Activated naive CD4-positive, alpha-beta T cell (primary cell): ENCODE data around the gene INSR.

Experiments used
- DNase-seq, 4 experiments: peaks; one replicate each; lab custom pipeline; 2025; lab: John Stamatoyannopoulos, UW

INSR gene

DNA sequence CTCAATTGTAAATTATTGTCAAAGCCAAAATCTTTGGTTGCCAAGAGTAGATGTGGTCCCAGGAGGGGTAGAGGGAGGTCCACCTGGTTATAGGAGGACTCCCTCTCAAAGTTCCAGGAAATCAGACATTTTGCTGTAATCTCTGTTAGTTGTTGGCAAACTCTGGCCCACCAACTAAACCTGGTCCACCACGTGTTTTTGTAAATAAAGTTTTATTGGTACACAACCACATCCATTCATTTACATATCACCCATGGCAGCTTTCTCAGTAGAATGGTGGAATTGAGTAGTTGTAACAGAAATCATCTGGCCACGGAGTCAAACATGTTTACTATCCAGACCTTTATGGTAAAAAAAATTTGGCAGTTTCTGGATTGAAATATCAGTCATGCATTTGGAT lies 154.1 kb downstream of the INSR start:
- DNase-seq, result no peak

GRCh38 chr19:7139095-7139494 lies 155.1 kb downstream of the INSR start:
- DNase-seq, result no peak

DNA sequence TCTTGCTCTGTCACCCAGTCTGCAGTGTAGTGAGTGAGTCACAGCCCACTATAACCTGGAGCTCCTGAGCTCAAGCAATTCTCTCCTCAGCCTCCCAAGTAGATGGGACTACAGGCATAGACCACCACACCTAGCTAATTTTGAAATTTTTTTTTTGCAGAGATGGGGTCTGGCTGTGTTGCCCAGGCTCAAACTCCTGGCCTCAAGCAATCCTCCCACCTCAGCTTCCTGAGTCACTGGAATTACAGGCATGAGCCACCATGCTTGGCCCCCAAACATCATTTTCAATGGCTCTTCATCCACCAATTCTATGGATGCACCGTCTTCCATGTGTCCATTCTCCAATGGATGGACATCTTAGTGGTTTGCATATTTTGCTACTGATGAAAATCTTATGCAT lies 155.8 kb downstream of the INSR start:
- DNase-seq, result no peak

DNA sequence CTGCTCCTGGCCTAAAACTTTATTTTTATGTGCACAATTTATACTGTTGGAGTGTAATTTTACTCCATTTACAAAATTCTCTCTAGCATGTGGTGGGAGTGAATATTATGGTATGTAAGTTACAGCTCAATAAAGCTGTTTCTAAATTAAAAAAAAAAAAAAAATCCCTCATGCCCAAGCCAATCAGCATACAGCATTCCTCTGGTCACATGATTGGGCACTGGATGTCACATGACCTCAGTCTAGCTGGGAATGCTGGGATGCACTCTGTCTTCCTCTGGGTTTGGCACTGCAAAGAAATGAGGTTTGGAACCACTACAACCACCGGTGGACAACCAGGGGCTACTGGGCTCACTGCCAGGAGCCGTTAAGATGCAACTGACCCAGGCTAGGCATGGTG lies 157.1 kb downstream of the INSR start:
- no peak for DNase-seq

GRCh38 chr19:7132054-7132453 lies 162.2 kb downstream of the INSR start:
- DNase-seq, result no peak

DNA sequence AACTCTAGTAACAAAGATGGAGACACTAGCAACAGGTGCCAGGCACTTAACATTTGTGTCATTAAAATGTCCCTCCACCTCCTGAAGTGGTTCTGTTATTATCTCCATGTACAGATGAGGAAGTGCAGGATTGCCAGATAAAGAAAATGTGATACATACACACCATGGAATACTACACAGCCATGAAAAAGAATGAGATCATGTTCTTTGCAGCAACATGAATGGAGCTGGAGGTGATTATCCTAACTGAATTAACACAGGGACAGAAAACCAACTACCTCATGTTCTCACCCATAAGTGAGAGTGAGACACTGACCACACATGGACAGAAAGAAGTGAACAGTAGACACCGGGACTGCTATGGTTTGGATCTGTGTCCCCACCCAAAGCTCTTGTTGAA lies 164.2 kb downstream of the INSR start:
- no peak for DNase-seq

DNA sequence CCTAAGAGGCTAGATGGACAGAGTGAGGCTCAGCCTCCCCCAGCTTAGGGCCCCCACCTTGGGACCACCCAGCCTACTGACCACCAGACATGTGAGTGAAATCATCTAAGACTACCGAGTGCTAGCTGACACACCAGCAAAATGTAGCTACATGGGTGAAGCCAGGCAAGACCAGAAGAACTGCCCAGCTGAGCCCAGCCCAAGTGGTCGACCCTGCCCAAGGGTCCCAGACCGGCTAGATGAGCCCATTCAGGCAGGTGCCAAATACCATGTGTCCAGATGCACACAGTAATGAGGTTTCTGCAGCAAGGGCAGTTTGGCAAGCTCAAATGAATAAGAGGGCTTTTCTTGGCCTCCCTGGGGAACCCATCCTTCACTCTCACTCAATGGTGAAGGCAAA lies 168.1 kb downstream of the INSR start:
- no peak for DNase-seq

- no peak for DNase-seq
Measured at GRCh38 chr19:7125221-7125620, 169.0 kb downstream of the INSR start.

DNA sequence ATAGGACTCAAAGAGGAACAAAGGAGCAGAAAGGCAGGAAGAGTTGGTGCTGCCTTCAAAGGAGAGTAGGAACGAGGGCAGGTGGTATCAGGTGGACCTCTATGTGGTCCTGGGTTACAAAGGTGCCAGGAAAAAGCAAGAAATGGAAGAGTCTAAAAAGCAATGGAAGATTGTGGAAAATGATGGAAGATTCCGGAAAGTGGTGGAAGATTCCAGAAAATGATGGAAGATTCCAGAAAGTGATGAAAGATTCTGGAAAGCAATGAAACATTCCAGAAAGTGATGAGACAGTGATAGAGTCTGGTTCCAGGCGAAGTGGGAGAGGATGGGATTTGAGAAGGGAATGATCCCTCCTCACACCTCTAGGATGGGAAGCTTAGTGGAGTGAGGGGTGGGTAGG lies 169.4 kb downstream of the INSR start:
- DNase-seq, result no peak

- no peak for DNase-seq
Measured at GRCh38 chr19:7122701-7123100, 171.5 kb downstream of the INSR start.

- DNase-seq, result no peak
Measured at GRCh38 chr19:7120499-7120898, 173.7 kb downstream of the INSR start.

DNA sequence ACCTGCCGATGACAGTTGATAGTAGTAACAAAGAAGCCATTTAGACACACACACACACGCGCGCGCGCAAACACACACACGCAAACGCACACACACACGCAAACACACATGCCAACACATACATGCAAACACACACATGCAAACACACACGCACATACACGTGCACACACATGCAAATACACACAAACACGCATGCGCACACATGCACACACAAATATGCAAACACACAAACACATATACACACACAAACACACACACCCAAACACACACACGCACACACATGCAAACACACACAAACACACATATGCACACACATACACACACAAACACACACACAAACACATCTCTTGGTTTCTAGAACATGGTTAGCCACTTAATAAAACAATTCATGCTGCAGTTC lies 174.6 kb downstream of the INSR start:
- DNase-seq, result no peak

DNA sequence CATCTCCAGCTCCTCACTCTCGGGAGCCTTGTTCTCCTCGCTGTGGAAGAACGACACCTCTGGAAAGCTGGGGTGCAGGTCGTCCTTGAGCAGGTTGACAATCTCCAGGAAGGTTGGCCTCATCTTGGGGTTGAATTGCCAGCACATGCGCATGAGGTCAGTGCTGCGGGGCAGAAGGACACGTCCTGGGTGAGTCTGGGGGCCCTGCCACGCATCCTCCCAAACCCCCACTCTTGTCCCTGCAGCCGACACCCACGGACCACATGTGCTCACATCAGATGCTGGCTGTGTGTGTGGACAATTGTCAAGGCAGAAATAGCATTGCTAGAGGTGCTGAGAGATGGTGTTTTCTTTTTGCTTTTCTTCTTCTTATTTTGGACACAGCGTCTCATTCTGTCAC lies 177.0 kb downstream of the INSR start:
- DNase-seq, result no peak

GRCh38 chr19:7115721-7116120 lies 178.5 kb downstream of the INSR start:
- DNase-seq, result no peak

- DNase-seq, result no peak
Measured at GRCh38 chr19:7113233-7113632, 181.0 kb downstream of the INSR start.

DNA sequence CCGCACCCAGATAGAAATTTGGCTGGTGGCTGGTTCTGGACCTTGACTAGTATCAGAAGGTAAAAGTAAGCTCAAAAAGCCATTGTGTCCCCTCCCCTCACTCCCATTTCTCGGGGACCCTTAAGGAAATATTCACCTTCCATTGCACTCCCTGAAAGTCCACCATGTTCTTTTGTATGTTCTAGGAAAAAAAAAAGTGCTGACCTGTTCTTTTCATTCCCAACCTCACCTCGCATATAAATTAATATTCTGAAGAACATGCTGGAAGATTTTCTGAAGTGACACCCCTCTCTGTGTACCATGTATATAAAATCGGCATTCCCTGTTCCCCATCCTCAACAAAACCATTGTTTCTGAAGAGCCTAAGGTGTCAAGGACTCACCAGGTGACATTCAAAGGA lies 181.5 kb downstream of the INSR start:
- no peak for DNase-seq

GRCh38 chr19:7109678-7110289 lies 184.4 kb downstream of the INSR start:
- no peak for DNase-seq

- no peak for DNase-seq
Measured at GRCh38 chr19:7106711-7107657, 187.2 kb downstream of the INSR start.

DNA sequence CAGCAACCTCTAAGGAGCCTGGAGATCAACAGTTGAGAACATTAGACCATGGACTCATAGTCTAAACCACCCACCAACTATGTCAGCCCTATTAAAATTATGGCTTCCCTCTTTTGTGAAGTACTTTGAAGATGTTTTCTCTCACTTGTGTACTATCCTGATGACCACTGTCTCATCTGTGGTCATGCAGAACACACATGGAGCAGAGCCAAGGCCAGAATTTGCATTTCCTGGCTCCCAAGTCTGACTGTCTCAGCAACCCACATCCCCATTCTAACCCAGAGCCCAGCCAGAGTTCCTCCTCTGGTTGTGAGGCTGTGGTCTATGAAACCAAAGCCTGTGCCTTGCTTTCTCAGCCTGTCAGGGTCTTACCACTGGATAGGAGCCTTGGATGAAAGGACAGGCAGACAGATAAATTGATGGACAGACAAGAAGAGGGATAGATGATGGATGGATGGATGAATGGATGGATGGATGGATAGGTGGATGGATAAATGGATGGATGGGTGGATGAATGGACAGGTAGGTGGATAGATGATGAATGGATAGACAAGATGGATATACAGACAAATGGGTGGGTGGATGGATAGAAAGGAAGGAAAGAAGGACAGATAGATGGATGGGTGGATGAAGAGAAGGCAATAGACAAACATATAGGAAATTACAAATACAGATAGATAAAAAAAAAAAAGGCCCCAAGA lies 189.3 kb downstream of the INSR start:
- DNase-seq, result no peak

DNA sequence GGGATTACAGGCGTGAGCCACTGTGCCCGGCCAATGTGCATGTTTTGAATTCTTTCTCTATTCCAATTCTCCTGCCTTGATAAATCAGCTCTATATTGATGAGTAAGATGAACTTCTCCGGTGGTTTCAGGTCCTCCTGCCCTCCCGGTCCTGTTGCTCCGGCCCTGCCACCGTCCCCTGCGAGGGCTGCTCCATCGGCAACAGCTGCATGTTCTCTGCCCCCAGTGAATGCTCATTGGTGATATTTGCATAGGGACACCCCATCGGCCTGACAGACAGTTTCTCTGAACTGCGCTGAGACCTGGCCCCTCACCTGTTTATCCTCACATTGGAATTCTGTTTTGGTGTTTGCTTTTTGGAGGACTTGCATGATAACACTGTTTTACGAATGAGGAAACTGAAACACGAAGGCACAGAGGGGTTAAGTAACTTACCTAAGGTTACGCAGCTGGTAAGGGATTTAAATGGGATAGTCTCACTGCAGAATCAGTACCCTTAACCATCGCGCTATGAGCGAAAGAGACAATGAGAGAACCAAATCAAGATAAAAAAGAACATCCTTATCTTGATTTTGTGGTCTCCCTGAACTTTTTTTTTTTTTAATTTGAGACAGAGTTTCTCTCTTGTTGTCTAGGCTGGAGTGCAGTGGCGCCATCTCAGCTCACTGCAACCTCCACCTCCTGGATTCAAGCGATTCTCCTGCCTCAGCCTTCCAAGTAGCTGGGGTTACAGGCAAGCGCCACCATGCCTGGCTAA lies 192.5 kb downstream of the INSR start:
- DNase-seq, result no peak

DNA sequence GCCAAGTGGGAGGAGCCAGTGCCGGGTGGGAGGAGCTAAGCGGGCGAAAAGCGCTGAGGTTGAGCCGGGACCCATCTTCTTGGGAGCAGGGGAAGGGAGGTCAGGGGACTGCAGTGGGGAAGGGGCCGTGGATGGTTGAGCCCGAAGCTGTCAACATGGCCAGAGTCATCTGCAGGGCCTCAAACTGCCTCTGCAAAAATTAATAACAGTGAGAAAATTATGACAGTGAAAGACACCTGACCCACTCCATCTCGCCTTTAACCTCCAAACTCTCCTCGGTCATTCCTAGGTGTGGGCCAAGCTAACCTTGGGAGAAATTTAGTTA lies 194.7 kb downstream of the INSR start:
- no peak for DNase-seq
